SK-N-SH (cell line): ENCODE results near the gene PPP6R2.

Experiments used
- CTCF ChIP-seq: fragments of 200-600 bp; sonication (generic); IDR thresholded peaks from 2 replicates; pipeline ENCODE4 v1.6.1; 2017; ENCODE audit warnings: antibody characterized with exemption, mild to moderate bottlenecking, moderate library complexity
- FOXM1 ChIP-seq: IDR thresholded peaks from 2 replicates; pipeline ENCODE4 v1.4.0; 2012; ENCODE audit warnings: low read depth, mild to moderate bottlenecking
- GABPA ChIP-seq: IDR thresholded peaks from 2 replicates; pipeline ENCODE4 v1.4.0; 2012; ENCODE audit warnings: low read depth, mild to moderate bottlenecking
- JUND ChIP-seq: IDR thresholded peaks from 2 replicates; pipeline ENCODE4 v1.4.0; 2012
- MAX ChIP-seq: IDR thresholded peaks from 2 replicates; pipeline ENCODE4 v1.4.0; 2012; ENCODE audit warnings: low read depth
- POLR2AphosphoS5 ChIP-seq: IDR thresholded peaks from 2 replicates; pipeline ENCODE4 v1.6.1; 2012; ENCODE audit warnings: low read depth, low read length
- RCOR1 ChIP-seq: fragments of 150-350 bp; IDR thresholded peaks from 2 replicates; pipeline ENCODE4 v1.6.1; 2017; ENCODE audit warnings: antibody characterized with exemption, low read length
- RFX5 ChIP-seq: IDR thresholded peaks from 2 replicates; pipeline ENCODE4 v1.6.1; 2012; ENCODE audit warnings: mild to moderate bottlenecking, improper control_type of control experiment, low read length
- YY1 ChIP-seq: IDR thresholded peaks from 2 replicates; pipeline ENCODE4 v1.4.0; 2012; ENCODE audit warnings: low read depth, mild to moderate bottlenecking
- TF ChIP-seq, protein P1 (sequence below): IDR thresholded peaks from 2 replicates; pipeline ENCODE4 v1.4.0; 2012; ENCODE audit warnings: low read depth, borderline replicate concordance

GRCh38 chr22:50325444-50326224 is 17.5 kb upstream of the PPP6R2 start:
- TF ChIP-seq CTCF (no peak), JUND (no peak), POLR2AphosphoS5 (no peak), GABPA (no peak), RCOR1 (no peak), MAX (no peak), FOXM1 (no peak), RFX5 (no peak), YY1 (no peak)
- TF ChIP-seq, protein P1, sequence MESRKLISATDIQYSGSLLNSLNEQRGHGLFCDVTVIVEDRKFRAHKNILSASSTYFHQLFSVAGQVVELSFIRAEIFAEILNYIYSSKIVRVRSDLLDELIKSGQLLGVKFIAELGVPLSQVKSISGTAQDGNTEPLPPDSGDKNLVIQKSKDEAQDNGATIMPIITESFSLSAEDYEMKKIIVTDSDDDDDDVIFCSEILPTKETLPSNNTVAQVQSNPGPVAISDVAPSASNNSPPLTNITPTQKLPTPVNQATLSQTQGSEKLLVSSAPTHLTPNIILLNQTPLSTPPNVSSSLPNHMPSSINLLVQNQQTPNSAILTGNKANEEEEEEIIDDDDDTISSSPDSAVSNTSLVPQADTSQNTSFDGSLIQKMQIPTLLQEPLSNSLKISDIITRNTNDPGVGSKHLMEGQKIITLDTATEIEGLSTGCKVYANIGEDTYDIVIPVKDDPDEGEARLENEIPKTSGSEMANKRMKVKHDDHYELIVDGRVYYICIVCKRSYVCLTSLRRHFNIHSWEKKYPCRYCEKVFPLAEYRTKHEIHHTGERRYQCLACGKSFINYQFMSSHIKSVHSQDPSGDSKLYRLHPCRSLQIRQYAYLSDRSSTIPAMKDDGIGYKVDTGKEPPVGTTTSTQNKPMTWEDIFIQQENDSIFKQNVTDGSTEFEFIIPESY: no peak
